Ovary (tissue), 9 donors: Measurements from ENCODE around the gene C2CD3. TPM values are rescaled to one million over a fixed set of nuclear protein-coding genes. Genes with fewer than 3 reads are reported as not detected.

Source experiments
- DNase-seq, 5 donors: peaks; one replicate each; pipeline ENCODE4 v3.0.0-alpha.2; 2019 to 2020
- H3K27ac ChIP-seq, 2 donors: fragments of 200-600 bp; one replicate each; pipeline versions ENCODE4 v1.5.1 to v1.8.0; 2019 to 2022
- H3K27me3 ChIP-seq: fragments of 200-600 bp; one replicate; pipeline ENCODE4 v1.8.0; 2022
- H3K36me3 ChIP-seq: fragments of 200-600 bp; sonication (generic); one replicate; pipeline ENCODE4 v1.5.1; 2019
- H3K4me1 ChIP-seq: one replicate; pipeline ENCODE4 v1.8.1; 2013; ENCODE audit warnings: mild to moderate bottlenecking, moderate library complexity; ENCODE audit not compliant: insufficient read depth
- H3K4me3 ChIP-seq: fragments of 200-600 bp; sonication (generic); one replicate; pipeline ENCODE4 v1.5.1; 2017
- H3K9me3 ChIP-seq, 2 donors: fragments of 200-600 bp in 1 of 2; sonication (generic) in 1 of 2; one replicate each; pipeline versions ENCODE4 v1.5.1 to v1.8.1; 2013 to 2019; ENCODE audit warnings: mild to moderate bottlenecking in 1 of 2, moderate library complexity in 1 of 2
- EP300 ChIP-seq: sonication (generic); formaldehyde crosslinking; IDR thresholded peaks from one replicate; pipeline ENCODE4 v1.6.1; 2017; ENCODE audit warnings: antibody characterized with exemption
- POLR2A ChIP-seq: fragments of 450-650 bp; IDR thresholded peaks from one replicate; pipeline ENCODE4 v1.6.1; 2017; ENCODE audit warnings: antibody characterized with exemption, mild to moderate bottlenecking, moderate library complexity
- WGBS, 3 donors: extraction: QIAGEN DNeasy Blood & Tissue Kit in 1 of 3; methylation state at CpG; one replicate each; pipeline versions ENCODE4 v1.1.5 to v1.1.7; 2013 to 2017; 5-methylcytosine and 5-hydroxymethylcytosine counted together
- intact Hi-C, 4 donors: fragments of 100-400 bp; cut with DNase I; formaldehyde crosslinking; loops; one replicate each; pipeline versions ENCODE4 v1.11.0 to v1.15.1; 2022 to 2023
- polyA plus RNA-seq, 2 donors: library from polyadenylated mRNA; stranded (reverse); fragments of 200-250 nt in 1 of 2; fragments of 350-450 nt in 1 of 2; fragmentation: Illumina TruSeq in 1 of 2; extraction: RNeasy Lipid Tissue Mini Kit (QIAGEN cat#74804) in 1 of 2; gene quantifications; one replicate each; pipeline ENCODE4 v1.2.3, GENCODE V29; 2013 to 2014
- total RNA-seq, 7 donors: library from RNA; depleted of rRNA in 2 of 7; stranded (reverse); fragments of >200 nt in 2 of 7; fragmentation: NEBNext Ultra II Directional in 3 of 7; extraction: Animal tissue kit (Norgen Biotek cat#: 25700) in 3 of 7; gene quantifications; one replicate each; pipeline versions ENCODE4 v1.1.0 to v1.2.4, GENCODE V29; 2016 to 2023
- TF ChIP-seq, protein P1 (sequence below), 3 donors: fragments of 450-650 bp in 2 of 3; fragments of 200-600 bp in 1 of 3; IDR thresholded peaks; one replicate each; pipeline versions ENCODE4 v1.5.1 to v1.8.0; 2016 to 2022; ENCODE audit warnings: antibody characterized with exemption in 3 of 3, mild to moderate bottlenecking in 1 of 3
- donor health status: DM: no; HTN: no; CAD: no; lungs with moderate emphysema.
- donor health status: DM: no; HTN: no; CAD: no.
- donor health status: Bipolar disorder and iron deficiency.
- donor health status: DM: yes; HTN: yes; CAD: no.
- donor health status: DM: no; HTN: no; CAD: no.
- donor health status: DM: yes; HTN: yes; CAD: no.

C2CD3 gene
- total and polyA plus RNA-seq, 9 donors, result 9.3 to 33.5 (median 17.5) TPM

- intact Hi-C loops, result no loop called here
- no peaks in the 10 kb centered on the region for H3K27me3 ChIP-seq
- H3K27ac ChIP-seq, result no peak overlapping the region
- H3K4me3 ChIP-seq, result no peak overlapping the region
- DNase-seq, result no peak
- no peaks in the 10 kb centered on the region for H3K9me3 ChIP-seq
- H3K4me1 ChIP-seq, result no peaks in the 10 kb centered on the region
- no peaks in the 10 kb centered on the region for H3K36me3 ChIP-seq
- TF ChIP-seq POLR2A, result no peak
- WGBS, 3 donors, result 86 to 90% (median 88%) methylated on average over 9 of the region's 9 CpGs
These were observed 160.2 kb downstream of the C2CD3 start for GRCh38 chr11:74010306-74011300.

GRCh38 chr11:74009675-74010305, 161.0 kb downstream of the C2CD3 start:
- H3K36me3 ChIP-seq, result no peaks in the 10 kb centered on the region
- H3K27ac ChIP-seq, result no peak overlapping the region
- WGBS, 3 donors, result 90 to 94% (median 93%) methylated on average over 5 of the region's 5 CpGs
- H3K27me3 ChIP-seq, result no peaks in the 10 kb centered on the region
- intact Hi-C loops, result no loop called here
- no peak for DNase-seq
- no peaks in the 10 kb centered on the region for H3K4me1 ChIP-seq
- no peak overlapping the region for H3K4me3 ChIP-seq
- TF ChIP-seq EP300, result no peak
- TF ChIP-seq, protein P1, sequence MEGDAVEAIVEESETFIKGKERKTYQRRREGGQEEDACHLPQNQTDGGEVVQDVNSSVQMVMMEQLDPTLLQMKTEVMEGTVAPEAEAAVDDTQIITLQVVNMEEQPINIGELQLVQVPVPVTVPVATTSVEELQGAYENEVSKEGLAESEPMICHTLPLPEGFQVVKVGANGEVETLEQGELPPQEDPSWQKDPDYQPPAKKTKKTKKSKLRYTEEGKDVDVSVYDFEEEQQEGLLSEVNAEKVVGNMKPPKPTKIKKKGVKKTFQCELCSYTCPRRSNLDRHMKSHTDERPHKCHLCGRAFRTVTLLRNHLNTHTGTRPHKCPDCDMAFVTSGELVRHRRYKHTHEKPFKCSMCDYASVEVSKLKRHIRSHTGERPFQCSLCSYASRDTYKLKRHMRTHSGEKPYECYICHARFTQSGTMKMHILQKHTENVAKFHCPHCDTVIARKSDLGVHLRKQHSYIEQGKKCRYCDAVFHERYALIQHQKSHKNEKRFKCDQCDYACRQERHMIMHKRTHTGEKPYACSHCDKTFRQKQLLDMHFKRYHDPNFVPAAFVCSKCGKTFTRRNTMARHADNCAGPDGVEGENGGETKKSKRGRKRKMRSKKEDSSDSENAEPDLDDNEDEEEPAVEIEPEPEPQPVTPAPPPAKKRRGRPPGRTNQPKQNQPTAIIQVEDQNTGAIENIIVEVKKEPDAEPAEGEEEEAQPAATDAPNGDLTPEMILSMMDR (IDR thresholded peaks at IDR 0.05), result no peak
- TF ChIP-seq POLR2A, result no peak
- H3K9me3 ChIP-seq, result no peaks in the 10 kb centered on the region

DNA sequence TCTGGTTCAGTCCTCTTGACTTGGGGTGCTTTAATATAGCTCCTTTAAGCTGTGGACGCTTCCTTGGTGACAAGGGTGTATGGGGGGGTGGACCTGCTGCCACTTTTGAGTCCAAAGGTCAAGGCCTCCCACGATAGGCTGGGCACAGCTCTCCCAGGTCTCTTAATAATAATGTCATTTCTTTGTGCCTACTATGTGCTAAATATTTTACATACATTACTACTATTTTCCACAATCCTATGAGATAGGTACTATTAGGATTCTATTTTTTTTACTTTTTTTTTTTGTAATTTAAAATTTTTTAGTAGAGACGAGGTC, 161.6 kb downstream of the C2CD3 start:
- no peaks in the 10 kb centered on the region for H3K9me3 ChIP-seq
- WGBS, 3 donors, result 79 to 85% (median 83%) methylated on average over 3 of the region's 3 CpGs
- H3K27me3 ChIP-seq, result no peaks in the 10 kb centered on the region
- TF ChIP-seq POLR2A (no peak), EP300 (no peak)
- TF ChIP-seq, protein P1 (IDR thresholded peaks at IDR 0.05), result no peak
- H3K36me3 ChIP-seq, result no peaks in the 10 kb centered on the region
- no peak for DNase-seq
- no peak overlapping the region for H3K27ac ChIP-seq
- intact Hi-C loops, result no loop called here
- no peak overlapping the region for H3K4me3 ChIP-seq
- H3K4me1 ChIP-seq, result no peaks in the 10 kb centered on the region

- Histone ChIP-seq H3K27me3 (no peaks in the 10 kb centered on the region), H3K36me3 (no peaks in the 10 kb centered on the region), H3K4me1 (no peaks in the 10 kb centered on the region), H3K9me3 (no peaks in the 10 kb centered on the region), H3K27ac (no peak within 1 kb of the TSS), H3K4me3 (no peak within 1 kb of the TSS)
- intact Hi-C loops, result no loop called here
- TF ChIP-seq, protein P1 (IDR thresholded peaks at IDR 0.05), result no peak
- TF ChIP-seq EP300 (no peak), POLR2A (no peak)
- 73 to 77% (median 74%) methylated on average over 9 of the region's 9 CpGs for WGBS, 3 donors
- DNase-seq, result no peak
These were observed 162.2 kb downstream of the C2CD3 start, which contains the start of gene UCP3 for GRCh38 chr11:74008373-74009229. Gene UCP3 (minus strand): TSS chr11:74009085. CDS start chr11:74007042, 2,043 bp downstream.
